Large intestine (tissue), 3 donors: Measurements from ENCODE around the gene UGT1A7. TPM values are rescaled to one million over a fixed set of nuclear protein-coding genes. Genes with fewer than 3 reads are reported as not detected.
"Not testable (repeated sequence)": the region's sequence is repeated elsewhere in the genome, so short reads cannot be mapped to it uniquely, and the experiment has no call there.

ENCODE experiments used
- DNase-seq, 2 donors: peaks; one replicate each; pipeline versions ENCODE4 v3.0.0 to v3.0.0-alpha.2; 2013
- H3K27ac ChIP-seq: one replicate; pipeline ENCODE4 v1.5.1; 2013; ENCODE audit warnings: low read length
- H3K27me3 ChIP-seq: 2 replicates; pipeline ENCODE4 v1.6.1; 2013; ENCODE audit warnings: low read length; ENCODE audit not compliant: control insufficient read depth, insufficient read depth
- H3K36me3 ChIP-seq: 2 replicates; pipeline ENCODE4 v1.6.1; 2013; ENCODE audit warnings: low read length; ENCODE audit not compliant: control insufficient read depth, insufficient read depth
- H3K4me1 ChIP-seq: one replicate; pipeline ENCODE4 v1.6.1; 2013; ENCODE audit warnings: low read length; ENCODE audit not compliant: control insufficient read depth, insufficient read depth
- H3K4me3 ChIP-seq: one replicate; pipeline ENCODE4 v1.5.1; 2013; ENCODE audit warnings: low read length
- H3K9me3 ChIP-seq: one replicate; pipeline ENCODE4 v1.6.1; 2013; ENCODE audit warnings: mild to moderate bottlenecking, low read depth, low read length, moderate library complexity; ENCODE audit not compliant: control insufficient read depth
- WGBS: methylation state at CpG from one replicate; pipeline ENCODE4 v1.1.5; 2013; ENCODE audit warnings: low lambda C conversion rate; ENCODE audit not compliant: insufficient coverage; 5-methylcytosine and 5-hydroxymethylcytosine counted together
- polyA plus RNA-seq: library from polyadenylated mRNA; unstranded; fragments of 120-200 nt; gene quantifications from one replicate; pipeline ENCODE4 v1.2.1, GENCODE V29; 2013

UGT1A7 gene
- polyA plus RNA-seq, 1 donor: not detected

DNA sequence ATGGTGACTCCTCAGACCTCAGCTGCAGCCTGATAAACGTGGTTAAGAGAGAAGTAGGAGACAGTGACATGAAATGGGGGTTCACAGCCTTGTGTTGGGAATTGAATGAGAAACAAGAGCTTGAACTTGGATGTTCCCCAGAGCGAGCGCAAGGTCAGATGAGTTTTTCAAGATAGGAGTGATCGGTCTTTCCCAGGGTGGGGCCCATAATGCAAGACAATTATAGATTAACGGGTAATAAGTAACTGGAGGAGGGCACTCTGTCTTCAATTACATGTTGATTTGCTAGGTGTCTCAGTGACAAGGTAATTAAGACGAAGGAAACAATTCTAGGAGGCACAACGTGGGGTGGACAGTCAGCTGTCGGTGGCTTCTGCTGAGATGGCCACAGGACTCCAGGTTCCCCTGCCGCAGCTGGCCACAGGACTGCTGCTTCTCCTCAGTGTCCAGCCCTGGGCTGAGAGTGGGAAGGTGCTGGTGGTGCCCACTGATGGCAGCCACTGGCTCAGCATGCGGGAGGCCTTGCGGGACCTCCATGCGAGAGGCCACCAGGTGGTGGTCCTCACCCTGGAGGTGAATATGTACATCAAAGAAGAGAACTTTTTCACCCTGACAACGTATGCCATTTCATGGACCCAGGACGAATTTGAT lies 31.0 kb downstream of the UGT1A7 start, which contains the start of gene UGT1A5:
Gene UGT1A5 (plus strand): TSS at position 297 of the 651 bp plus-strand sequence. CDS start 85 bp downstream, at position 382.
- Histone ChIP-seq H3K4me3 (no peak within 1 kb of the TSS), H3K27ac (no peak within 1 kb of the TSS), H3K4me1 (peaks cover 16% of the 10 kb centered on the region), H3K36me3 (no peaks in the 10 kb centered on the region), H3K9me3 (no peaks in the 10 kb centered on the region), H3K27me3 (no peaks in the 10 kb centered on the region)
- 100% methylated on average over 1 of the region's 14 CpGs for WGBS
- peak; percentile 35 to 65 for DNase-seq

DNA sequence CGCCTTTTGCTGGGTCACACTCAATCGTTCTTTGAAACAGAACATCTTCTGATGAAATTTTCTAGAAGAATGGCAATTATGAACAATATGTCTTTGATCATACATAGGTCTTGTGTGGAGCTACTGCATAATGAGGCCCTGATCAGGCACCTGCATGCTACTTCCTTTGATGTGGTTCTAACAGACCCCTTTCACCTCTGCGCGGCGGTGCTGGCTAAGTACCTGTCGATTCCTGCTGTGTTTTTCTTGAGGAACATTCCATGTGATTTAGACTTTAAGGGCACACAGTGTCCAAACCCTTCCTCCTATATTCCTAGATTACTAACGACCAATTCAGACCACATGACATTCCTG lies 31.5 kb downstream of the UGT1A7 start:
- no peak overlapping the region for H3K27ac ChIP-seq
- no peaks in the 10 kb centered on the region for H3K36me3 ChIP-seq
- DNase-seq: no peak
- H3K27me3 ChIP-seq: no peaks in the 10 kb centered on the region
- 85% methylated on average over 2 of the region's 7 CpGs for WGBS
- H3K4me1 ChIP-seq: peaks cover 16% of the 10 kb centered on the region
- no peaks in the 10 kb centered on the region for H3K9me3 ChIP-seq
- no peak overlapping the region for H3K4me3 ChIP-seq

- no peak for DNase-seq
- no peak overlapping the region for H3K4me3 ChIP-seq
- no peak overlapping the region for H3K27ac ChIP-seq
- no peaks in the 10 kb centered on the region for H3K36me3 ChIP-seq
- H3K27me3 ChIP-seq: no peaks in the 10 kb centered on the region
- H3K9me3 ChIP-seq: no peaks in the 10 kb centered on the region
- WGBS: 80% methylated on average over 1 of the region's 2 CpGs
- peaks cover 16% of the 10 kb centered on the region for H3K4me1 ChIP-seq
Observed at GRCh38 chr2:233714121-233714520, 32.4 kb downstream of the UGT1A7 start.

DNA sequence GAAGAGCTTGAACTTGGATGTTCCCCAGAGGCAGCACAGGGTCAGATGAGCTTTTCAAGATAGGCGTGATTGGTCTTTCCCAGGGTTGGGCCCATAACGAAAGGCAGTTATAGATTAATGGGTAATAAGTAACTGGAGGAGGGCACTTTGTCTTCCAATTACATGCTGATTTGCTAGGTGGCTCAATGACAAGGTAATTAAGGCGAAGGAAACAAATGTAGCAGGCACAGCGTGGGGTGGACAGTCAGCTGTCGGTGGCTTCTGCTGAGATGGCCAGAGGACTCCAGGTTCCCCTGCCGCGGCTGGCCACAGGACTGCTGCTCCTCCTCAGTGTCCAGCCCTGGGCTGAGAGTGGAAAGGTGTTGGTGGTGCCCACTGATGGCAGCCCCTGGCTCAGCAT lies 36.9 kb downstream of the UGT1A7 start, which contains the start of gene UGT1A4:
Gene UGT1A4 (plus strand): TSS at position 185 of the 400 bp plus-strand sequence. CDS start 85 bp downstream, at position 270.
- Histone ChIP-seq H3K4me3 (no peak within 1 kb of the TSS), H3K27ac (no peak within 1 kb of the TSS), H3K36me3 (no peaks in the 10 kb centered on the region), H3K27me3 (no peaks in the 10 kb centered on the region), H3K4me1 (no peaks in the 10 kb centered on the region), H3K9me3 (no peaks in the 10 kb centered on the region)
- DNase-seq: peak in 1 of 2 donors; percentile 45
- WGBS: no CpG with 5 or more reads among the region's 7 CpGs

DNA sequence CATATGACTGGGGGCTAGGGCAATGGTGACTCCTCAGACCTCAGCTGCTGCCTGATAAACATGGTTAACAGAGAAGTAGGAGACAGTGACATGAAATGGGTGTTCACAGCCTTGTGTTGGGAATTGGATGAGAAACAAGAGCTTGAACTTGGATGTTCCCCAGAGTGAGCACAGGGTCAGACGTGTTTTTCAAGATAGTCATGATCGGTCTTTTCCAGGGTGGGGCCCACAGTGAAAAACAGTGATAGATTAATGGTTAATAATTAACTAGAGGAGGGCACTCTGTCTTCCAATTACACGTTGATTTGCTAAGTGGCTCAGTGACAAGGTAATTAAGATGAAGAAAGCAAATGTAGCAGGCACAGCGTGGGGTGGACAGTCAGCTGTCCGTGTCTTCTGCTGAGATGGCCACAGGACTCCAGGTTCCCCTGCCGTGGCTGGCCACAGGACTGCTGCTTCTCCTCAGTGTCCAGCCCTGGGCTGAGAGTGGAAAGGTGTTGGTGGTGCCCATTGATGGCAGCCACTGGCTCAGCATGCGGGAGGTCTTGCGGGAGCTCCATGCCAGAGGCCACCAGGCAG lies 47.1 kb downstream of the UGT1A7 start, which contains the start of gene UGT1A3:
Gene UGT1A3 (plus strand): TSS at position 320 of the 579 bp plus-strand sequence. CDS start 85 bp downstream, at position 405.
- peaks cover 6% of the 10 kb centered on the region for H3K9me3 ChIP-seq
- peak in 1 of 2 donors; percentile 50 for DNase-seq
- 37% methylated on average over 2 of the region's 8 CpGs for WGBS
- H3K36me3 ChIP-seq: no peaks in the 10 kb centered on the region
- H3K27ac ChIP-seq: no peak within 1 kb of the TSS
- H3K4me3 ChIP-seq: no peak within 1 kb of the TSS
- H3K4me1 ChIP-seq: no peaks in the 10 kb centered on the region
- no peaks in the 10 kb centered on the region for H3K27me3 ChIP-seq

DNA sequence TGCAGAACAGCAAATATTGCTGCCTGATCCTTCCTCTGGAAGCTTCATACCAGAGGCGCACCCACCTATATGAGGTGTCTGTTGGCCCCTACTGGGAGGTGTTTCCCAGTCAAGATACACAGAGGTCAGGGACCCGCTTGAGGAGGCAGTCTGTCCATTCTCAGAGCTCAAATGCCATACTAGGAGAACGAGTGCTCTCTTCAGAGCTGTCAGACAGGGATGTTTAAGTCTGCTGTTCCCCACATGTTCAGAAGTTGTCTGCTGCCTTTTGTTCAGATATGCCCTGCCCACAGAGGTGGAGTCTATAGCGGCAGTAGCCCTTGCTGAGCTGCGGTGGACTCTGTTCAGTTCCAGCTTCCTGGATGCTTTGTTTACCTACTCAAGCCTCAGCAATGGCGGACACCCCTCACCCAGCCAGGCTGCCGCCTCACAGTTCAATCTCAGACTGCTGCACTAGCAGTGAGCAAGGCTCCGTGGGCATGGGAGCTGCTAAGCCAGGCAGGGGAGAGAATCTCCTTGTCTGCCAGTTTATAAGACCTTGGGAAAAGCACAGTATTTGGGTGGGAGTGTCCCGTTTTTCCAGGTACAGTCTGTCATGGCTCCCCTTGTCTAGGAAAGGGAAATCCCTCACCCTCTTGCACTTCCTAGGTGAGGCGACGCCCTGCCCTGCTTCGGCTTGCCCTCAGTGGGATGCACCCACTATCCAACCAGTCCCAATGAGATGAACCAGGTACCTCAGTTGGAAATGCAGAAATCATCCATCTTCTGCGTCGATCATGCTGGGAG lies 55.4 kb downstream of the UGT1A7 start:
- not testable (repeated sequence) for H3K9me3 ChIP-seq, H3K4me1 ChIP-seq, H3K27ac ChIP-seq, H3K27me3 ChIP-seq, H3K4me3 ChIP-seq, H3K36me3 ChIP-seq
- 86% methylated on average over 2 of the region's 14 CpGs for WGBS
- peak in 1 of 2 donors; percentile 34 for DNase-seq

- H3K4me1 ChIP-seq: peaks cover 8% of the 10 kb centered on the region
- no peaks in the 10 kb centered on the region for H3K27me3 ChIP-seq
- peaks cover 5% of the 10 kb centered on the region for H3K9me3 ChIP-seq
- no peaks in the 10 kb centered on the region for H3K36me3 ChIP-seq
- WGBS: 40% methylated on average over 1 of the region's 2 CpGs
- DNase-seq: no peak
- no peak overlapping the region for H3K4me3 ChIP-seq
- no peak overlapping the region for H3K27ac ChIP-seq
Observed at GRCh38 chr2:233740870-233741269, 59.2 kb downstream of the UGT1A7 start.

DNA sequence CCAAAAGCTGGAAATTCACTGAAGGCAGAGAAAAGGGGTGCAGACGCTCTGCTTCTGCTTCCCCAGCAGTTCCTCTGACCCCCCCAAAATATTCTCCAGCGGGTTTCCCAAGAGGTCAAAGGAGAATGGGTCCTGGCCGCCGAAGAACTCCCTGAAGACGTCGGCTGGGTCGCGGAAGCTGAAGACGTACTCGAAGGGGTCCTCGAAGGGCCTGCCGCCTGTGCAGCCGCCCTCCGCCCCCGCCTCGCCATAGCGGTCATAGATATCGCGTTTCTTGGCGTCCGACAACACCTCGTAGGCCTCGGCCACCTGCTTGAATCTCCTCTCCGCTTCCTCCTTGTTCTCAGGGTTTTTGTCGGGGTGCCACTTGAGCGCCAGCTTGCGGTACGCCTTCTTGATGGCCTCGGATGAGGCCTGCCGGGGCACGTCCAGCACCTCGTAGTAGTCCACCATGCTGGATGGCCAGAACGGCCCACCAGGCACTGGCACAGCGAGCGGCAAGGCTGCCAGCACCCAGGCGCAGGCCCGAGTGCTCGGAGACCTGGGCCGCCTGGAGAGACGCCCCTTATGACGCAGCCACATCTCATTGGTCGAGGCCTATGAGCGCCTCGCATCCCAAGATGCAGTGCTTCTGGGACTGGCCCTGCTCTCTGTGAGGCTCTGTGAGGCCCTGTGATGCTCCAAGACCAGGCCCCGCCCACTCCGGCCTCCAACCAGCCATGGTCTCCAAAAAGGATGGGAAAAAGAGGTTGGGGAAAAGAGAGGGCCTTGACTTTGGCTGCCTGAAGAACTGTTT lies 62.0 kb downstream of the UGT1A7 start:
- Histone ChIP-seq H3K27ac (no peak overlapping the region), H3K4me3 (no peak overlapping the region), H3K36me3 (no peaks in the 10 kb centered on the region), H3K27me3 (no peaks in the 10 kb centered on the region), H3K4me1 (peaks cover 12% of the 10 kb centered on the region), H3K9me3 (peaks cover 8% of the 10 kb centered on the region)
- WGBS: no CpG with 5 or more reads among the region's 46 CpGs
- DNase-seq: no peak

DNA sequence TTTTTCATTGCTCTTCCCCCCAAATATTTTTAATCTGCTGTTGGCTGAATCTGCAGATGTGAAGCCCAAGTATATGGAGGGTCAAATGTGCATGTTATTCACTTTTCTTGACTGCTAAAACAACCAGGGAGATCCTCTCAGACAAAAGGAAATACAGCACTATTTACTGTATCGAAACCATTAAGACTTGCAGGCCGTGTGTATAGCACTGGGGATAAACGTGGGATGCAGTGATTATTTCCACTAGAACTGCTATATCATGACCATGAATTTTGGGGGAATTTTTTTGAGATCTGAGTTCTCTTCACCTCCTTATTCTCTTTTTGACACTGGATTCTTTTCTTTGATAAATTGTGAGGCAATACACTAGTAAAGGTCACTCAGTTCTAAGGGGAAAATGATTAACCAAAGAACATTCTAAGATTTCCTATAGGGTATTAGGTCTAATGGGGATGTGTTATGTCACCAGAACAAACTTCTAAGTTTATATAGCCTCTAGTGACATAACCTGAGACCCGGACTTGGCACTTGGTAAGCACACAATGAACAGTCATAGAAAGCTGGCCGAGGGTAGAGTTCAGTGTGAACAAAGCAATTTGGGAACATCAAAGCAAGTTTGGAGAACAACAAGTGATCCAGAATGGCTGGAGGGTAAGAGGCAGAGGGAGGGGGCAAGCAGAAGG lies 63.5 kb downstream of the UGT1A7 start:
- WGBS: no CpG with 5 or more reads among the region's 5 CpGs

More for the DNA sequence above, 63.5 kb downstream of the UGT1A7 start:
- Histone ChIP-seq H3K9me3 (peaks cover 8% of the 10 kb centered on the region), H3K4me3 (no peak overlapping the region), H3K36me3 (no peaks in the 10 kb centered on the region), H3K4me1 (peaks cover 12% of the 10 kb centered on the region), H3K27ac (peak overlapping the region; percentile 35), H3K27me3 (no peaks in the 10 kb centered on the region)
- DNase-seq: peak; percentile 63 to 89
